Glomerular visceral epithelial cell (primary cell): ENCODE data around the gene PRDM7.

Source experiments
- DNase-seq: peaks from one replicate; pipeline ENCODE4 v3.0.0-alpha.2; 2016; ENCODE audit errors: extremely low spot score

PRDM7 gene

DNA sequence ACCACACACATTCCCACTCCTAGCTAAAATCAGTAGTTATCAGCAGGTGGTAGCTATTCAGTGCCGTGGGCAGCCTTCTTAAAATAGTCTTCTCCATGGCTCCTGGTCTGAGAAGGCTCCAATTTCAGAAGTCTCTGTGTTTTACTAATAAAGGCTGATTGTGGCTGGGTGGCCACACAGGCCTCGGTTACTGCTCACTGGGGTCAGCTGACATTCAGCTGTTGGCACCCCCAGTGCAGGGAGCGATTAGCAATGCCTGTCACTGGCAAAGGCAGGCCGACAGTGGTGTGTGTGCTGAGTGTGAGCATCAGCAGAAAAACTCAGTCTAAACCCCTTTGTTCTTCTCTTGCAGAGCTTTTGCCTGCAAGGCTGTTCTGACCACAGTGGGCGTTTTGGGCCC, 41.2 kb downstream of the PRDM7 start:
- no peak for DNase-seq

GRCh38 chr16:90034504-90034903, 42.6 kb downstream of the PRDM7 start:
- no peak for DNase-seq

GRCh38 chr16:90033387-90033786, 43.7 kb downstream of the PRDM7 start:
- DNase-seq, result no peak

DNA sequence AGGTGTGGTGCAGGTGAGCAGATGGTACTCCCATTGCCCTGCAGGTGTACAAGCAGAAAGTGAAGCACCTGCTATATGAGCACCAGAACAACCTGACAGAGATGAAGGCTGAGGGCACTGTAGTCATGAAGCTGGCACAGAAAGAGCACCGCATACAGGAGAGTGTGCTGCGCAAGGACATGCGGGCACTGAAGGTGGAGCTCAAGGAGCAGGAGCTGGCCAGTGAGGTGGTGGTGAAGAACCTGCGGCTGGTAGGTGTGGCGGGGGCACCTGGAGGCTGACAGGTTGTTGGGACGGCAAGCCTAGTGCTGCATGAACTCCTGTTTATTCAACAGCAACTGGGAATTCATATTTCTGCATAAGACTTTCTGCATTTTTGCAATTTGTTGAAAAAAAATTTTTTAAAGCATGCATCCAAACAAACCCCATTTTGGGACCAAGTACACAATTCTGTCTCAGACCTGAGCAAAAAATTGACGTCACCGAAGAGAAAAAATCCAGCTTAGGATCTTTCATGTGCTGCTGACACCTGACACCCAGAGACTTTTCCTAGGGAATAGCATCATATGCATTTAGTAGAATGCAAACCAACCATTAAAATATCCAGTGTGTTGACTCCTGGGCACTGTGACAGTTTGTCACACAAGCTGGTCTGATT, 44.3 kb downstream of the PRDM7 start:
- no peak for DNase-seq

DNA sequence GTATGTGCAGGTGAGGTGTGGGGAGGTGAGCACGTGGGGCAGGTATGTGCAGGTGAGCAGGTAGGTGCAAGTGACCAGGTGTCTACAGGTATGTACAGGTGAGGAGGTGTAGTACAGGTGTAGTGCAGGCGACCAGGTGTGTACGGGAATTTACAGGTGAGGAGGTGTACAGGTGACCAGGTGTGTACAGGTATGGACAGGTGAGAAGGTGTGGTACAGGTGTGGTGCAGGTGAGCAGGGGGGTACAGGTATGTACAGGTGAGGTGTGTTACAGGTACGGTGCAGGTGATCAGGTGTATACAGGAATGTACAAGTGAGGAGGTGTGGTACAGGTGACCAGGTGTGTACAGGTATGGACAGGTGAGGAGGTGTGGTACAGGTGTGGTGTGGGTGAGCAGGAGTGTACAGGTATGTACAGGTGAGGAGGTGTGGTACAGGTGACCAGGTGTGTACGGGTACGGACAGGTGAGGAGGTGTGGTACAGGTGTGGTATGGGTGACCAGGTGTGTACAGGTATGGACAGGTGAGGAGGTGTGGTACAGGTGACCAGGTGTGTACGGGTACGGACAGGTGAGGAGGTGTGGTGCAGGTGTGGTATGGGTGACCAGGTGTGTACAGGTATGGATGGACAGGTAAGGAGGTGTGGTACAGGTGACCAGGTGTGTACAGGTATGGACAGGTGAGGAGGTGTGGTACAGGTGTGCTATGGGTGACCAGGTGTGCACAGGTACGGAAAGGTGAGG, 45.0 kb downstream of the PRDM7 start:
- DNase-seq, result no peak

GRCh38 chr16:90031186-90031930, 45.8 kb downstream of the PRDM7 start:
- no peak for DNase-seq

- no peak for DNase-seq
These were observed 48.1 kb downstream of the PRDM7 start for GRCh38 chr16:90028985-90029384.

GRCh38 chr16:90027611-90028010, 49.5 kb downstream of the PRDM7 start:
- no peak for DNase-seq

GRCh38 chr16:90026135-90026534, 51.0 kb downstream of the PRDM7 start:
- no peak for DNase-seq

- DNase-seq, result no peak
These were observed 54.1 kb downstream of the PRDM7 start for GRCh38 chr16:90023078-90023447.

- peak; percentile 81 for DNase-seq
These were observed 54.7 kb downstream of the PRDM7 start for GRCh38 chr16:90022209-90023077.

- DNase-seq, result peak; percentile 12
These were observed 56.2 kb downstream of the PRDM7 start for GRCh38 chr16:90020838-90021382.

- DNase-seq, result no peak
These were observed 56.8 kb downstream of the PRDM7 start for GRCh38 chr16:90020260-90020837.

DNA sequence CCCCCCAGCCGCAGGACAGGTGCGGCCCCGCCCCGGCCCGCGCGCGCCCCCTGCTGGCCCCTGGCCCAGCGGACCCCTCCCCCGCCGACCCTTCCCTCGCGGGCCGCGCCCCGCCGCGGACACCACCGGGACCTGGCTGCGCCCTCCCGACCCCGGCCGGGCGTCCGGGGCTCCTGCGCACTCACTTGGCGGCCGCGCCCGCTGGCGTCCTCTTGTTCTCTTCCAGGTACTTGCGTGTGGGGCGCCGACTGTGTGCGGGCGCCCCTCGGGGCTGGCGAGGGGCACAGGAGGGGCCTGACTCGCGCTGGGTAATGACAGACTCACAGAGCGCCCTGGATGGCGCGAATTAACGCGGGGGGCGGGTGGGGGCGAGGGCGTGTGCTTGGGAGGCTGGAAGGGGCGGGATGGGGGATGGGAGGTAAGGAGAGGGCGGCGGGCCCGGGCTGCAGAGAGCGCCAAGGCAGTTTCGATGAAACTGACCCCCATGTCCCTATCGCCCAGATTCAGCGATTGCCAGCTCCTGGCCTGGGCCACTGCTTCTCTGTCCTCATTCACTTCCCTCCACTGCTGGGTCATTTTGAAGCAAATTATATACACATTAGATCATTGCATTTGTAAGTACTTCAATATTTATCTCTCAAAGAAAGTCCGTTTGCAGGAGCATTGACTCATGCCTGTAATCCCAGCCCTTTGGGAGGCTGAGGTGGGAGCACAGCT, 57.4 kb downstream of the PRDM7 start:
- peak; percentile 52 for DNase-seq

DNA sequence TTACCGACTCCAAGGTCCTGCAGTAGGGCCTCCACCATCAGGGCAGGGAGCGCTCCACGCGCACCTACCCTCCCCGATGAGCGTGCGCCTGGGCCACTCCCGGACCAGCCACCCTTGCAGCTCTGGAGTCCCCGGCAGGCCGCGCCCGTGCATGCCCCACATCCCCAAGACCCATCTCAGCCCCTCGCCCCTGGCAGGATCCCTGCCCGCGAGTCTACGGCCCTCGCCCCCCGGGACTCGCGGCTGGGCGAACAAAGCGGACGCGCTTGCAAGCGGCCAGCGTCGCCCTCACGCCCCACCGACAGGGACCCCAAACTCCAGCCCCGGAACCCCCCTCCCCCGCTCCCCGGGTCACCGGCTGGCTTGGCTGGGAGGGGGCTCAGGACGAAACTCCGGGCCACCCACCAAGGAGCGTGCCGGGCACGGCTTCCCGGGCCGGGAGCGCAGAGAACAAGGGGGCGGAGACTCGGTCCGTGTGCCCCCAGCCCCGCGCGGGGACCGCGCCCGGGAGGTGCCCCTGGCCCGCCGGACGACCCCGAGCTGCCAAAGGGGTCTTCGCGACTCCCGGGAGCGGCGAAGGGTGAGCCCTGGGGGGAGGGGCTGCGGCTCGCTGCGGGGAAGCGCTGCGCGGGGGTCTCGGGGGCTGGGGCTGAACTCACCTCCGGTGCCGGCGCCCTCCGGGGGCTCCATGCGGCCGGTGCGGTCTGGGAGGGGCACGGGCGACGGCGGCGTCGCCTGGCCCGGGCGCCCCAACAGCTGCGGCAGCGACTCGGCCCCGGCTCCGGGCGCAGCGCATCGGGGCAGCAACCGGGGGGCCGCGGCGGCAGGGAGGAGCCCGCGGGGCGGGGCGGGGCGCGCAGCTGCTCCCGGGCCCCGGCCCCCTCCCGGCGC, 58.2 kb downstream of the PRDM7 start, which contains the start of gene DBNDD1:
TSS of gene DBNDD1 (minus strand) at position 805 of the 891 bp plus-strand sequence. CDS start at position 690, 115 bp downstream.
- peak; percentile 14 for DNase-seq

- no peak for DNase-seq
These were observed 58.9 kb downstream of the PRDM7 start for GRCh38 chr16:90018297-90018651.

GRCh38 chr16:90016339-90016950, 60.7 kb downstream of the PRDM7 start:
- no peak for DNase-seq

- no peak for DNase-seq
These were observed 61.4 kb downstream of the PRDM7 start for GRCh38 chr16:90015586-90016338.
